NCI-H82 (cell line): ENCODE measurements around the gene EPHB2.
A peak's percentile ranks its signal among the peaks of the same experiment; 100 is the strongest.

Experiments
- DNase-seq: peaks from one replicate; lab custom pipeline; 2025; lab: John Stamatoyannopoulos, UW

Gene EPHB2

DNA sequence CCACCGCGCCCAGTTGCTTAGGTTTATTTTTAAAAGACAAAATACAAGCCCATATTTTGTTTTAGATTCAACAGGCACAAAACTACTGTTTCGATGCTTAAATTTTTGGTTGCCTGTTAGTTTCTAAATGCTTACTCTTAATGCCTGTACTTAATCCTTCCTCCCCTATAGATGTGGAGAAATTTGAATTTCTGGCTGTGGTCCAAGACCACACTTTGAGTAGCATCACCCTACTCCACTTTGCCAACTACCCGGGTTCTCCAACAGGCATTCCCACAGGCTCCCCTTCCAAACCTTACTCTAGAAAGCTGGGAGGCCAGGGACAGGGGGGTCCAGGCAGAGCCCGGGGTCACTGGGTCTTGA, 242.0 kb downstream of the EPHB2 start:
- DNase-seq: no peak

GRCh38 chr1:22953057-22953739, 242.6 kb downstream of the EPHB2 start:
- no peak for DNase-seq

- DNase-seq: no peak
Measured at GRCh38 chr1:22953740-22954141, 243.1 kb downstream of the EPHB2 start.

DNA sequence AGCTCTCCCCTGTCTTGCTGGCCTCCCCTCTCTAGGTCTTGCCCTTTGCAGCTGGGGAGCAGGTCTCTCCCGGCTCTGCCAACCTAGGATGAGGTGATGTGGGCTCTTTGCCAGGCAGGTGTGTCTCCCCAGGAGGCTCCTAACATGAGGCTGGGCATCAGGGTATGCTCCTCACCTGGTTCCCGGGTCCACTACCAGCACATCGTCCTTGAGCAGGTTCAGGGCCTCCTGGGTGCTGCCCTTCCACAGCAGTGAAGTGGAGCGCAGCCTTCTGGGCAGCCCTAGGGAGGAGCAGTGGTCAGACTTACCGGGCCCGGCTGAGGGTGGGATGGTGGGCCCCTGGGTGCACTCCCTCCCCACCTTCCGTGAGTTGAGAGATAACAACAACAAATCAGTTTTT, 244.5 kb downstream of the EPHB2 start:
- no peak for DNase-seq

- DNase-seq: no peak
Measured at GRCh38 chr1:22957066-22957465, 246.4 kb downstream of the EPHB2 start.

GRCh38 chr1:22958556-22958955, 247.9 kb downstream of the EPHB2 start:
- DNase-seq: no peak

DNA sequence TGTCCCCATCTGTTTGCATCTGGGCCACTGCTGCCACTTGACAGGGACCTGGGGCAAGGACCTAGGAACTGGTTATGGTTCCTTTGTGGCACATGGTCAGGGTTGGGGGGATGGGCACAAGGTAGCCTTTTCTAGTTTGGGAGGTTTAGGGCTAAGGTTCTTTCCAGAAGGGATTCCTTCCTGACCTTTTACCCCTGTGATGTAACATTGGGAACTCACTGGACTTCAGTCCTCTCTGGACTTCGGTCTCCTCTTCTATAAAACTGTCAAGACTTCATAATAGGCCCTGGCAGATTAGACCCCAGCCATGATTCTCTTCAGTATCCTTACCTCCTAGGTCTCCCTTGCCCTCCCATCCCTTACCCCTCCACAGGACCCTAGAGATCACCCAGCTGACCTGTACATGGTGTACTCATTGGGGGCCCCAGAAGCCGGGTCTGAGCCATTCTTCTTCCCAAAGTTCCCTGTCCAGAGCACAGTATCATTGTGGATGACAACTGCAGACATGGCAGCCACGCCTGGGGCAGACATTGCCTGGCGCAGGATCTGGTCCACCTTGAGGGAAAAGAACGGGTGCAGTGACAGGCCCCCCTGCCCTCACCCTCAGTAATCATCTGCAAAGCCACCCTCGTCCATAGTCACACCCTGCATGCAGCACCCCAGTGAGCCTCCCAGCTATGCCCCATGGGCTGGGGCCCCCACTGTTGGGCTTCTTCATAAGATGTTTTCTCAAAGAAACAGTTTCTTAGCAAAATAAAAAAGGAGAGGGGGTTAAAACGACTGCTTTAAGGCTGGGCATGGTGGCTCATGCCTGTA, 249.1 kb downstream of the EPHB2 start:
- no peak for DNase-seq

DNA sequence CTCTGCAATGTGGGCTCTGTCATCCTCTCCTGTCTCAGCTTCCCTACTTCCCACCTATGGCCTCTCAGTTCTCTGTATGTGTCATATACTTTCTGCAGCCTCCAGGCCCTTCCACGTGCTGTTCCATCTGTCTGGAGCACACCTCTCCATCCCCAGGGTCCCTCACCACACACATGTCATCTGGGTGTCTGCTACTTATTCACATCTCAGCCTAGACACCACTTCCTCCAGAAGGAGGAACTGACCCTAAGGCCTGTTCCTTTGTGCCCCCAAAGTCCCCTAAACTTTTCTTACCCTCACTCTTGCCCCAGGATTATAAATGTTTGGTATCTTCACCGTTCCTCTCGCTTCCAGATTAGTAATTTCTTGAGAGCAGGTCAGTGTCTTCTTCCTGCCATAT, 251.9 kb downstream of the EPHB2 start:
- DNase-seq: no peak

DNA sequence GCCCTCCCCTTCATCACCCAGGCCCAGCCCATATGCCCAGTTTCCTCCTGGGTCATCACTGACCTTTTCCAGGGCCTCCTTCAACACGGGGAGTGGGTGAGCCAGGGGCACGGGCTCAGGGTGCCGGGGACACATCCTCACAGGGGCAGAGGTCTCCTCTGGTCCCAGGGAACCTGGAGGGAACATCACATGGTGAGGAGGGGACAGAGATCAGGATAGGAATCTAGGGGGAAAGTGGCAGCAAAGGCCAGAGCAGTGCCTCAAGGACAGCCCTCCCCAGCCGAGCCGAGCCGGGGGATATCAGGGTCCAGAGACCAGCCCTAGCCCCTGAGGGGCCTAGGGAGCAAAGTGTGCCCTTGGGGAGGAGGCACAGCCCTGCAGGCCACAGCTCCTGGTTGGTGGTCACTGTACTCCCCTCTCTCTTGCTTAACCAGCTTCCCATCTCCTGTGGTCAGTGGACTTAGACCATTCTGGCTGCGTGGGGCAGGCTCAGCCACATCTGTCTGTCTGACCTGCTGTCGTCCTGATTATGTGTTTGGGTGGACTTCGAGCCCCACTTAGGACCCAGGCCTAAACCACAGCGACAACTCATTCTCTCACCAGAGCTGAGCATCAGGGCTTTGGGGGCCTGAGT, 252.5 kb downstream of the EPHB2 start:
- no peak for DNase-seq

DNA sequence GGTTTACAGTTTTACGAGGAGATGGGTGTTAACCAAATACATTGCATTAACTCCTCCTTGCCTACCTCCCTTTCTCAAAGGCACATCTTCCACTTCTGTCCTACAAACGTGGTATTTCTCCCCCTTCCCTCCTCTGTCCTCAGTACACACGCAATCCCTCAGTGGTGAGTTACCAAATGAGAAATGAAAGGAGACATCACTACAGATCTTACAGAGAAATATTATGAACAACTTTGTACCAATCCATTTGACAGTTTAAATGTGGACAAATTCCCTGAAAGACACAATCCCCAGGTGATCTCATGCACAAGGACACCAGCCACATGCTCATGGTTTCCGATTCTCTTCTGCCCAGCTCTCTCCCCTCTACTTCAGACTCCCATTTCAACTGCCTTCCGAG, 255.7 kb downstream of the EPHB2 start:
- no peak for DNase-seq

- no peak for DNase-seq
Measured at GRCh38 chr1:22967833-22968232, 257.2 kb downstream of the EPHB2 start.

DNA sequence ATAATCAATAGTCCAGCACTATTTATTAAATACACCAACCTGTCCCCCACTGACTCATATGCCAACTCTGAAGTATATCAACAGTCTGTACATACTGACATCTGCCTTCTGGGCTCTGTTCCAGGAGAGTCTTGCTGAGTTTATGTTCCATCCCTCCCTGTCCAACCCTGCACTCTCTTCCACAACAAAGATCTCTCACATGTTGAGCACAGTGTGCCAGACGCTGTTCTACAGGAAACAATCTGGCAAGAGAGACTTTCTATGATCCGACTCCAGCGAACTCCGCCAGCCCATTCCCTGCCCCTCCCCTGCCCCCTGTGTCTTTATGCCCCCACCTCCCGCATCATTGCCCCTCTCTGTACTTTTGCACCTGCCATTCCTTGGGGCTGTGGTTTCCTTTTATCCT, 258.7 kb downstream of the EPHB2 start:
- DNase-seq: peak; percentile 92

- DNase-seq: no peak
Measured at GRCh38 chr1:22970096-22970495, 259.5 kb downstream of the EPHB2 start.
